ENCODE data around the gene SMYD1.

- TF ChIP-seq SP1 (IDR thresholded peaks at IDR 0.05) (no peak), FOXM1 (IDR thresholded peaks at IDR 0.05; ENCODE audit: borderline replicate concordance) (no peak), FOXK2 (IDR thresholded peaks at IDR 0.05) (no peak), ARNT (IDR thresholded peaks at IDR 0.05) (no peak)
Observed at GRCh38 chr2:88090446-88091283, 23.0 kb downstream of the SMYD1 start.
